ENCODE results near the gene KCNS3. TPM values are rescaled to one million over a fixed set of nuclear protein-coding genes. Genes with fewer than 3 reads are reported as not detected.

KCNS3 gene
- total RNA-seq, 2 donors from 2014 or later: 30.3 to 33.6 TPM

DNA sequence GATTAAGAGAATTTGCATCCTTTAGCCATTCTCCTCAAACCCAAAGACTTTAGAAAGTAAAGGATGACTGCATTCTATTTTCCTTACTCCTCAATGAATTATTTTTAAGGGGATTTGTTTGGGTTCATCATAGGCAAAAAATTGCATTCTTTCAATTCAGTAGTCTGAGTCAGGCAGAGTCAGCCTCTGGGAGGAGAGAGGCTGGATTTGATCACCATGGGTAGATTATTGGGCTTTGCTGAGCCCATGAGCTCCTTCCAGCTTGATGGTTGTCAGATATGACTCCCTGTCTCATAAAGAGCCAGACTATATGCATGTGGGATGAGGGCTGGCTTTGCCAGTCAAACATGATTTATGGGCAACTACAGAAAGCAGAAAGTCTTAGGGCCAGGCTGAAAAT, 101.2 kb downstream of the KCNS3 start:
- no peak overlapping the region for H3K4me3 ChIP-seq
- H3K27me3 ChIP-seq (replicated peaks; ENCODE audit: insufficient read depth): no peaks in the 10 kb centered on the region
- H3K27ac ChIP-seq: no peak overlapping the region
- H3K36me3 ChIP-seq: no peaks in the 10 kb centered on the region
- ATAC-seq (ENCODE audit: insufficient number of reproducible peaks, low FRiP score, low read depth): no peak
- peaks cover 18 to 29% of the 10 kb centered on the region in 2 donors for H3K4me1 ChIP-seq (ENCODE audit: control insufficient read depth in 1 of 2, low read depth in 2 of 2)
- no peaks in the 10 kb centered on the region for H3K9me3 ChIP-seq
- TF ChIP-seq, protein P1, sequence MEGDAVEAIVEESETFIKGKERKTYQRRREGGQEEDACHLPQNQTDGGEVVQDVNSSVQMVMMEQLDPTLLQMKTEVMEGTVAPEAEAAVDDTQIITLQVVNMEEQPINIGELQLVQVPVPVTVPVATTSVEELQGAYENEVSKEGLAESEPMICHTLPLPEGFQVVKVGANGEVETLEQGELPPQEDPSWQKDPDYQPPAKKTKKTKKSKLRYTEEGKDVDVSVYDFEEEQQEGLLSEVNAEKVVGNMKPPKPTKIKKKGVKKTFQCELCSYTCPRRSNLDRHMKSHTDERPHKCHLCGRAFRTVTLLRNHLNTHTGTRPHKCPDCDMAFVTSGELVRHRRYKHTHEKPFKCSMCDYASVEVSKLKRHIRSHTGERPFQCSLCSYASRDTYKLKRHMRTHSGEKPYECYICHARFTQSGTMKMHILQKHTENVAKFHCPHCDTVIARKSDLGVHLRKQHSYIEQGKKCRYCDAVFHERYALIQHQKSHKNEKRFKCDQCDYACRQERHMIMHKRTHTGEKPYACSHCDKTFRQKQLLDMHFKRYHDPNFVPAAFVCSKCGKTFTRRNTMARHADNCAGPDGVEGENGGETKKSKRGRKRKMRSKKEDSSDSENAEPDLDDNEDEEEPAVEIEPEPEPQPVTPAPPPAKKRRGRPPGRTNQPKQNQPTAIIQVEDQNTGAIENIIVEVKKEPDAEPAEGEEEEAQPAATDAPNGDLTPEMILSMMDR (IDR thresholded peaks at IDR 0.05): no peak
- DNase-seq (ENCODE audit: low spot score): no peak

DNA sequence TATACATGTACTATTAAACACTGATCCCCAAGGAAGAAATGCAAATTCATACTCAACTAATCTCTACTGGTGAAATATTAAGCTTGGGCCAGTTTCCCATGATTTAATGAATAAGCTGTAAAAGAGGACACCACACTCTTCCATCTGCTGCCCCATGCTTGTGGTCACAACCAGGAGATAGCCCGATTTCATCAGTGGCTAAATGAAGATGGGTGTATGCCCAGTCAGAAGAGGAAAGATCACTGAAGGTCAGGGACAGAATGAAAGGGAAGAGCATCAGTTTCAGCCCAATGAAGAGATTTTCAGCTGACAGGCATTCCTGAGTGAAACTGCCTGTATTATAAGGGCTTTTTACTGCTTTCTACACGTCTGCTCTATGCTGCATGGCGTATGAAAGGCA, 103.5 kb downstream of the KCNS3 start:
- DNase-seq (ENCODE audit: low spot score): no peak

More for the DNA sequence above, 103.5 kb downstream of the KCNS3 start:
- H3K9me3 ChIP-seq: no peaks in the 10 kb centered on the region
- ATAC-seq (ENCODE audit: insufficient number of reproducible peaks, low FRiP score, low read depth): no peak
- no peak overlapping the region for H3K4me3 ChIP-seq
- H3K36me3 ChIP-seq: no peaks in the 10 kb centered on the region
- TF ChIP-seq, protein P1 (IDR thresholded peaks at IDR 0.05): no peak
- no peaks in the 10 kb centered on the region for H3K27me3 ChIP-seq (replicated peaks; ENCODE audit: insufficient read depth)
- peaks cover 13 to 21% of the 10 kb centered on the region in 2 donors for H3K4me1 ChIP-seq (ENCODE audit: control insufficient read depth in 1 of 2, low read depth in 2 of 2)
- H3K27ac ChIP-seq: no peak overlapping the region

Other genes starting within 250 kb of the KCNS3 start
- gene SMC6, start 124.9 kb upstream of the KCNS3 start, total RNA-seq: 10 to 100 TPM; 10.4 to 13.4 TPM
- 1 to 10 TPM; 3.7 to 4.9 TPM for gene GEN1, start 124.5 kb upstream of the KCNS3 start, total RNA-seq
- not detected for gene MSGN1, start 62.2 kb upstream of the KCNS3 start, total RNA-seq